Measurements from ENCODE around the gene RDH11. TPM values are rescaled to one million over a fixed set of nuclear protein-coding genes. Genes with fewer than 3 reads are reported as not detected.

RDH11 gene
- total RNA-seq, 4 donors from 2014 or later: 39.3 to 70.2 (median 58.8) TPM

- Histone ChIP-seq H3K36me3 (peaks cover 90% of the 10 kb centered on the region), H3K4me3 (no peak overlapping the region), H3K4me1 (no peaks in the 10 kb centered on the region), H3K27ac (no peak overlapping the region), H3K9me3 (no peaks in the 10 kb centered on the region), H3K27me3 (no peaks in the 10 kb centered on the region)
- no peak for DNase-seq (ENCODE audit: low spot score in 2 of 2)
- WGBS: 73% methylated on average over 1 of the region's 1 CpG
- TF ChIP-seq POLR2A (IDR thresholded peaks at IDR 0.05) (no peak), POLR2AphosphoS5 (IDR thresholded peaks at IDR 0.05) (no peak), EP300 (IDR thresholded peaks at IDR 0.05) (no peak), CTCF (IDR thresholded peaks at IDR 0.05) (no peak)
These were observed 45.4 kb downstream of the RDH11 start for GRCh38 chr14:67650151-67650550.

- peaks cover 49% of the 10 kb centered on the region for H3K36me3 ChIP-seq
- WGBS: 94% methylated on average over 3 of the region's 3 CpGs
- TF ChIP-seq CTCF (IDR thresholded peaks at IDR 0.05) (no peak), POLR2AphosphoS5 (IDR thresholded peaks at IDR 0.05) (no peak), EP300 (IDR thresholded peaks at IDR 0.05) (no peak), POLR2A (IDR thresholded peaks at IDR 0.05) (no peak)
- no peak for DNase-seq (ENCODE audit: low spot score in 2 of 2)
- no peaks in the 10 kb centered on the region for H3K4me1 ChIP-seq
- H3K4me3 ChIP-seq: no peak overlapping the region
- no peak overlapping the region for H3K27ac ChIP-seq
- H3K27me3 ChIP-seq: no peaks in the 10 kb centered on the region
- H3K9me3 ChIP-seq: no peaks in the 10 kb centered on the region
These were observed 49.4 kb downstream of the RDH11 start for GRCh38 chr14:67646131-67646530.

- H3K27ac ChIP-seq: no peak overlapping the region
- H3K9me3 ChIP-seq: no peaks in the 10 kb centered on the region
- TF ChIP-seq EP300 (IDR thresholded peaks at IDR 0.05) (no peak), POLR2A (IDR thresholded peaks at IDR 0.05) (no peak), POLR2AphosphoS5 (IDR thresholded peaks at IDR 0.05) (no peak), CTCF (IDR thresholded peaks at IDR 0.05) (no peak)
- H3K27me3 ChIP-seq: no peaks in the 10 kb centered on the region
- H3K36me3 ChIP-seq: peaks cover 42% of the 10 kb centered on the region
- DNase-seq (ENCODE audit: low spot score in 2 of 2): no peak
- 69% methylated on average over 5 of the region's 5 CpGs for WGBS
- H3K4me1 ChIP-seq: no peaks in the 10 kb centered on the region
- H3K4me3 ChIP-seq: no peak overlapping the region
These were observed 50.1 kb downstream of the RDH11 start for GRCh38 chr14:67645414-67645813.

GRCh38 chr14:67644428-67644827 lies 51.1 kb downstream of the RDH11 start:
- Histone ChIP-seq H3K36me3 (peaks cover 32% of the 10 kb centered on the region), H3K27me3 (no peaks in the 10 kb centered on the region), H3K4me1 (no peaks in the 10 kb centered on the region), H3K27ac (no peak overlapping the region), H3K4me3 (no peak overlapping the region), H3K9me3 (no peaks in the 10 kb centered on the region)
- DNase-seq (ENCODE audit: low spot score in 2 of 2): no peak
- 75% methylated on average over 2 of the region's 2 CpGs for WGBS
- no peak for TF ChIP-seq CTCF (IDR thresholded peaks at IDR 0.05)
- TF ChIP-seq EP300 (IDR thresholded peaks at IDR 0.05): no peak
- no peak for TF ChIP-seq POLR2A (IDR thresholded peaks at IDR 0.05)
- no peak for TF ChIP-seq POLR2AphosphoS5 (IDR thresholded peaks at IDR 0.05)

- H3K9me3 ChIP-seq: no peaks in the 10 kb centered on the region
- H3K27me3 ChIP-seq: no peaks in the 10 kb centered on the region
- H3K4me1 ChIP-seq: no peaks in the 10 kb centered on the region
- DNase-seq (ENCODE audit: low spot score in 2 of 2): no peak
- H3K36me3 ChIP-seq: peaks cover 25% of the 10 kb centered on the region
- TF ChIP-seq POLR2AphosphoS5 (IDR thresholded peaks at IDR 0.05) (no peak), EP300 (IDR thresholded peaks at IDR 0.05) (no peak)
- 40% methylated on average over 1 of the region's 1 CpG for whole genome bisulfite sequencing
- H3K27ac ChIP-seq: no peak overlapping the region
- no peak overlapping the region for H3K4me3 ChIP-seq
These were observed 51.9 kb downstream of the RDH11 start for GRCh38 chr14:67643713-67644112.

All from suprapubic skin (tissue), 4 donors.